Panc1 (cell line): ENCODE results near the gene NDUFB3. TPM values are rescaled to one million over a fixed set of nuclear protein-coding genes. Genes with fewer than 3 reads are reported as not detected.
"Not testable (repeated sequence)": the region's sequence is repeated elsewhere in the genome, so short reads cannot be mapped to it uniquely, and the experiment has no call there.

ENCODE experiments used
- ATAC-seq: fragments of 200-7000 bp; cut with Tn5 transposase; 2 replicates; pipeline ENCODE4 v1.9.1; 2020; ENCODE audit warnings: mild to moderate bottlenecking, moderate library complexity
- BruUV-seq: library from RNA; stranded (reverse); fragments of 400-500 nt; replicated peaks from 2 replicates; lab custom pipeline; 2021; lab: Mats Ljungman, UMichigan
- CTCF ChIA-PET: fragments of 300-600 bp; sonication (Branson Sonifier 250); formaldehyde crosslinking; loops from one replicate; lab custom pipeline; 2022; ENCODE audit warnings: antibody characterized with exemption; lab: Charles Lee
- POLR2A ChIA-PET: fragments of 300-600 bp; sonication (Branson Sonifier 250); formaldehyde crosslinking; loops from one replicate; lab custom pipeline; 2022; ENCODE audit warnings: antibody characterized with exemption; lab: Charles Lee
- DNase-seq: peaks from one replicate; pipeline ENCODE4 v3.0.0-alpha.2; 2010; ENCODE audit warnings: low read depth, low spot score
- H3K27ac ChIP-seq: 2 replicates; pipeline ENCODE4 v1.5.1; 2011; ENCODE audit warnings: mild to moderate bottlenecking, low read length, inconsistent platforms
- H3K27me3 ChIP-seq: fragments of 200-500 bp; sonication (Bioruptor generic); 2 replicates; pipeline ENCODE4 v1.6.0; 2014; ENCODE audit warnings: low read length, inconsistent platforms; ENCODE audit not compliant: control insufficient read depth, insufficient read depth
- H3K36me3 ChIP-seq: fragments of 200-500 bp; sonication (Bioruptor generic); 2 replicates; pipeline ENCODE4 v1.5.1; 2014; ENCODE audit warnings: inconsistent platforms, mild to moderate bottlenecking, low read length, moderate library complexity; ENCODE audit not compliant: control insufficient read depth, insufficient read depth
- H3K4me1 ChIP-seq: 2 replicates; pipeline ENCODE4 v1.5.1; 2011; ENCODE audit warnings: inconsistent platforms, mild to moderate bottlenecking, low read length, moderate library complexity; ENCODE audit not compliant: control insufficient read depth, insufficient read depth
- H3K4me3 ChIP-seq, 2 experiments: 2 replicates each; pipeline ENCODE4 v1.5.1; 2011 to 2012; ENCODE audit warnings: low read depth in 2 of 2, low read length in 2 of 2, mild to moderate bottlenecking in 2 of 2, inconsistent platforms in 1 of 2, moderate library complexity in 1 of 2
- H3K9me3 ChIP-seq: fragments of 200-500 bp; sonication (Bioruptor generic); 2 replicates; pipeline ENCODE4 v1.5.1; 2014; ENCODE audit warnings: low read depth, mild to moderate bottlenecking, inconsistent platforms, low read length, moderate library complexity; ENCODE audit not compliant: control insufficient read depth, insufficient read depth
- CTCF ChIP-seq: fragments of 450-650 bp; IDR thresholded peaks from 2 replicates; pipeline ENCODE4 v1.5.1; 2017; ENCODE audit warnings: mild to moderate bottlenecking
- POLR2AphosphoS5 ChIP-seq: IDR thresholded peaks from 2 replicates; pipeline ENCODE4 v1.6.1; 2012; ENCODE audit warnings: mild to moderate bottlenecking, low read depth, low read length, moderate library complexity
- SIN3A ChIP-seq: IDR thresholded peaks from 2 replicates; pipeline ENCODE4 v1.6.1; 2012; ENCODE audit warnings: low read depth, mild to moderate bottlenecking, low read length, moderate library complexity, borderline replicate concordance; ENCODE audit not compliant: insufficient read depth
- TCF7L2 ChIP-seq: IDR thresholded peaks from 2 replicates; pipeline ENCODE4 v1.6.1; 2011; ENCODE audit warnings: mild to moderate bottlenecking, low read depth, low read length, inconsistent platforms
- in situ Hi-C: cut with HindIII; loops from 2 replicates; pipeline ENCODE4 v1.10.0; 2016; ENCODE audit warnings: low sequenced_read_pairs, low pct_unique_long_range_greater_than_20kb
- intact Hi-C: fragments of 100-400 bp; cut with micrococcal nuclease; formaldehyde crosslinking; loops from one replicate; pipeline ENCODE4 v1.10.0; 2022; ENCODE audit not compliant: unreplicated experiment
- total RNA-seq: library from RNA; stranded (reverse); gene quantifications from one replicate; pipeline ENCODE4 v1.2.1, GENCODE V29; 2021; ENCODE audit not compliant: unreplicated experiment
- TF ChIP-seq, protein P1 (sequence below), 2 experiments: IDR thresholded peaks; 2 replicates each; pipeline ENCODE4 v1.6.1; 2011 to 2012; ENCODE audit warnings: low read depth in 2 of 2, control low read depth in 1 of 2, low read length in 1 of 2, mild to moderate bottlenecking in 1 of 2, moderate library complexity in 1 of 2; ENCODE audit not compliant: insufficient read depth in 1 of 2

The NDUFB3 gene
- total RNA-seq, 1 experiment from 2014 or later = 88.6 TPM

DNA sequence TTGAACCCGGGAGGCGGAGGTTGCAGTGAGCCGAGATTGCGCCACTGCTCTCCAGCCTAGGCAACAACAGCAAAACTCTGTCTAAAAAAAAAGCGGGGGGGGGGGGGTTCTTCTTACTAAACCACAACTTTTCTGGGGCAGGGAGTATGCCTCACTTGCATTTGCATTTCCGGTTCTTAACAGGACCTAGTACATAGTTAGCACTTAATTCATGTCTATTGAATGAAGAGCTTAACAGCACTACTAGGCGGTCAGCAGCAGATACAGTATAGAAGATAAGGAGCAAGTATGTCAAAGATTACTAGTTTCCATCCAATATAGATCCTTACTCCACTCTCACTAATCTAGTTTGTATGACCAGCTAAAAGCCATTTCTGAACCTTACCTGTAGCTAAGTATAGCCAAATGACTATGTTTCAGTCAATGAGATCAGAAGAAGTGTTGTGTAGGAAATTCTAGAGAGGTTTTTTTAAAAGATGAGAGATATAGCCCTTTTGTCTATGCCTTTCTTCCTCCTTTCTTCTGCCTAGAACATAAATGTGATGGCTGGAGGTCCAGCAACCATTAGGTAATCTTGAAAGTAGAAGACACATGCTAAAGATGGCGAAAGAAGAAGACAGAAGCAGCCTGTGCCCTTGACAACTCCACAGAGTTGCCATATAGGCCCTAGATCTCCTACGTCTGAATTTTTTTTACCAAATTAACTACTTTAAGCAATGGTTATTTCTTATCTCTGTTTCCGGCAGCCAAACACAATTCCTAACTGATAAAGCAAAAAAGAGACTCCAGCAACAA lies 11.6 kb upstream of the NDUFB3 start:
- DNase-seq = no peak
- in situ Hi-C loops (no loop called here), intact Hi-C loops (no loop called here)
- TF ChIP-seq POLR2AphosphoS5 = no peak
- TF ChIP-seq CTCF = no peak
- no peak for TF ChIP-seq TCF7L2
- TF ChIP-seq, protein P1, sequence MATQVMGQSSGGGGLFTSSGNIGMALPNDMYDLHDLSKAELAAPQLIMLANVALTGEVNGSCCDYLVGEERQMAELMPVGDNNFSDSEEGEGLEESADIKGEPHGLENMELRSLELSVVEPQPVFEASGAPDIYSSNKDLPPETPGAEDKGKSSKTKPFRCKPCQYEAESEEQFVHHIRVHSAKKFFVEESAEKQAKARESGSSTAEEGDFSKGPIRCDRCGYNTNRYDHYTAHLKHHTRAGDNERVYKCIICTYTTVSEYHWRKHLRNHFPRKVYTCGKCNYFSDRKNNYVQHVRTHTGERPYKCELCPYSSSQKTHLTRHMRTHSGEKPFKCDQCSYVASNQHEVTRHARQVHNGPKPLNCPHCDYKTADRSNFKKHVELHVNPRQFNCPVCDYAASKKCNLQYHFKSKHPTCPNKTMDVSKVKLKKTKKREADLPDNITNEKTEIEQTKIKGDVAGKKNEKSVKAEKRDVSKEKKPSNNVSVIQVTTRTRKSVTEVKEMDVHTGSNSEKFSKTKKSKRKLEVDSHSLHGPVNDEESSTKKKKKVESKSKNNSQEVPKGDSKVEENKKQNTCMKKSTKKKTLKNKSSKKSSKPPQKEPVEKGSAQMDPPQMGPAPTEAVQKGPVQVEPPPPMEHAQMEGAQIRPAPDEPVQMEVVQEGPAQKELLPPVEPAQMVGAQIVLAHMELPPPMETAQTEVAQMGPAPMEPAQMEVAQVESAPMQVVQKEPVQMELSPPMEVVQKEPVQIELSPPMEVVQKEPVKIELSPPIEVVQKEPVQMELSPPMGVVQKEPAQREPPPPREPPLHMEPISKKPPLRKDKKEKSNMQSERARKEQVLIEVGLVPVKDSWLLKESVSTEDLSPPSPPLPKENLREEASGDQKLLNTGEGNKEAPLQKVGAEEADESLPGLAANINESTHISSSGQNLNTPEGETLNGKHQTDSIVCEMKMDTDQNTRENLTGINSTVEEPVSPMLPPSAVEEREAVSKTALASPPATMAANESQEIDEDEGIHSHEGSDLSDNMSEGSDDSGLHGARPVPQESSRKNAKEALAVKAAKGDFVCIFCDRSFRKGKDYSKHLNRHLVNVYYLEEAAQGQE (IDR thresholded peaks at IDR 0.05; ENCODE audit: insufficient read depth in 1 of 2, low read depth in 2 of 2, low read length in 1 of 2) = no peak
- CTCF ChIA-PET = interaction anchor here (0.6 kb wide), 1 partner anchor 96 kb away, joined by 4 read pairs; the partner anchor contains the start of gene ORC2
- H3K9me3 ChIP-seq = no peaks in the 10 kb centered on the region
- H3K27ac ChIP-seq = no peak overlapping the region
- ATAC-seq = no peak
- H3K27me3 ChIP-seq = no peaks in the 10 kb centered on the region
- no TSS peak for BruUV-seq
- H3K4me3 ChIP-seq = no peak overlapping the region
- no peaks in the 10 kb centered on the region for H3K36me3 ChIP-seq
- no peaks in the 10 kb centered on the region; the same call in 1 of the 2 replicates for H3K4me1 ChIP-seq
- POLR2A ChIA-PET = no interaction called here

- DNase-seq, H3K4me1 ChIP-seq, H3K27ac ChIP-seq, H3K9me3 ChIP-seq, in situ Hi-C loops, POLR2A ChIA-PET, CTCF ChIA-PET, H3K36me3 ChIP-seq, ATAC-seq, H3K4me3 ChIP-seq, intact Hi-C loops, H3K27me3 ChIP-seq, BruUV-seq: not testable (repeated sequence)
These were observed 8.3 kb upstream of the NDUFB3 start for GRCh38 chr2:201063516-201063915.

GRCh38 chr2:201064797-201065329 lies 6.9 kb upstream of the NDUFB3 start:
- ATAC-seq = no peak
- Histone ChIP-seq H3K36me3 (no peaks in the 10 kb centered on the region), H3K27ac (no peak overlapping the region), H3K4me1 (peaks cover 14% of the 10 kb centered on the region), H3K4me3 (no peak overlapping the region), H3K27me3 (no peaks in the 10 kb centered on the region), H3K9me3 (no peaks in the 10 kb centered on the region)
- CTCF ChIA-PET = no interaction called here
- intact Hi-C loops (loop anchor here (5.0 kb wide), 2 partner anchors 103 to 158 kb away; partner anchors contain the start of gene ORC2), in situ Hi-C loops (no loop called here)
- DNase-seq = no peak
- BruUV-seq = no TSS peak
- POLR2A ChIA-PET = interaction anchor here (0.6 kb wide), 2 partner anchors 16 to 59 kb away, joined by 3 to 4 read pairs; no protein-coding TSS in a partner anchor
- TF ChIP-seq, protein P1 (IDR thresholded peaks at IDR 0.05; ENCODE audit: insufficient read depth in 1 of 2, low read depth in 2 of 2, low read length in 1 of 2) = no peak
- TF ChIP-seq TCF7L2 (no peak), SIN3A (no peak), CTCF (no peak), POLR2AphosphoS5 (no peak)
